Spleen (tissue), 11 donors: Measurements from ENCODE around the gene KMT2B. TPM values are rescaled to one million over a fixed set of nuclear protein-coding genes. Genes with fewer than 3 reads are reported as not detected.
A peak's percentile ranks its signal among the peaks of the same experiment; 100 is the strongest.

Experiments
- DNase-seq: peaks from one replicate; pipeline ENCODE4 v3.0.0-alpha.2; 2020
- H3K27ac ChIP-seq, 8 donors: fragments of 200-600 bp; sonication (generic) in 7 of 8; 1 replicate in 4 of 8; 2 replicates in 4 of 8; pipeline versions ENCODE4 v1.5.0 to v1.8.0; 2016 to 2021; ENCODE audit warnings: inconsistent platforms in 4 of 8, mild to moderate bottlenecking in 4 of 8, moderate library complexity in 1 of 8
- H3K27me3 ChIP-seq, 7 donors: fragments of 200-600 bp; sonication (generic) in 6 of 7; replicated peaks in 1 of 7; 1 replicate in 4 of 7; 2 replicates in 3 of 7; pipeline versions ENCODE4 v1.5.0 to v1.8.0; 2016 to 2021; ENCODE audit warnings: inconsistent platforms in 3 of 7, mild to moderate bottlenecking in 1 of 7
- H3K36me3 ChIP-seq, 6 donors: fragments of 200-600 bp; sonication (generic) in 5 of 6; 1 replicate in 4 of 6; 2 replicates in 2 of 6; pipeline versions ENCODE4 v1.5.0 to v1.8.0; 2016 to 2021; ENCODE audit warnings: inconsistent platforms in 2 of 6
- H3K4me1 ChIP-seq, 6 donors: fragments of 200-600 bp; sonication (generic) in 5 of 6; 1 replicate in 3 of 6; 2 replicates in 3 of 6; pipeline versions ENCODE4 v1.5.0 to v1.8.0; 2016 to 2021; ENCODE audit warnings: inconsistent platforms in 3 of 6
- H3K4me3 ChIP-seq, 8 donors: fragments of 200-600 bp; sonication (generic) in 7 of 8; 1 replicate in 4 of 8; 2 replicates in 4 of 8; pipeline versions ENCODE4 v1.5.0 to v1.8.0; 2016 to 2021; ENCODE audit warnings: inconsistent platforms in 4 of 8, mild to moderate bottlenecking in 4 of 8, moderate library complexity in 2 of 8
- H3K9me3 ChIP-seq, 8 donors: fragments of 200-600 bp; sonication (generic) in 7 of 8; 1 replicate in 4 of 8; 2 replicates in 4 of 8; pipeline versions ENCODE4 v1.5.0 to v1.8.0; 2016 to 2021; ENCODE audit warnings: inconsistent platforms in 4 of 8
- POLR2A ChIP-seq, 3 donors: fragments of 450-650 bp; IDR thresholded peaks; one replicate each; pipeline ENCODE4 v1.5.1; 2017; ENCODE audit warnings: antibody characterized with exemption in 3 of 3, mild to moderate bottlenecking in 1 of 3
- POLR2AphosphoS5 ChIP-seq, 3 donors: sonication (generic); formaldehyde crosslinking; IDR thresholded peaks; one replicate each; pipeline ENCODE4 v1.5.1; 2017; ENCODE audit warnings: antibody characterized with exemption in 3 of 3
- WGBS, 5 donors: extraction: QIAGEN DNeasy Blood & Tissue Kit in 3 of 5; methylation state at CpG; one replicate each; pipeline versions ENCODE4 v1.1.5 to v1.1.7; 2013 to 2018; 5-methylcytosine and 5-hydroxymethylcytosine counted together
- intact Hi-C: fragments of 100-400 bp; cut with DNase I; formaldehyde crosslinking; loops from one replicate; pipeline ENCODE4 v1.15.0; 2023; ENCODE audit warnings: low total_unique reads
- polyA plus RNA-seq, 3 donors: library from polyadenylated mRNA; stranded (reverse); fragments of 200-250 nt; gene quantifications; one replicate each; pipeline ENCODE4 v1.2.1, GENCODE V29; 2013
- total RNA-seq, 7 donors: library from RNA; depleted of rRNA in 3 of 7; stranded (reverse); fragments of >200 nt in 3 of 7; fragmentation: NEBNext Ultra II Directional in 4 of 7; extraction: Animal tissue kit (Norgen Biotek cat#: 25700) in 4 of 7; gene quantifications; one replicate each; pipeline versions ENCODE4 v1.1.0 to v1.2.1, GENCODE V29; 2016 to 2021
- TF ChIP-seq, protein P1 (sequence below), 11 experiments: fragments of 200-600 bp in 7 of 11; fragments of 450-650 bp in 4 of 11; sonication (generic) in 4 of 11; IDR thresholded peaks in 8 of 11; conservative IDR thresholded peaks in 3 of 11; 1 replicate in 7 of 11; 2 replicates in 4 of 11; pipeline versions ENCODE4 v1.4.0 to v1.8.0; 2016 to 2021; ENCODE audit warnings: antibody characterized with exemption in 11 of 11, inconsistent platforms in 4 of 11, mild to moderate bottlenecking in 1 of 11
- donor health status: healthy with polysubstance abuse.
- donor health status: DM: no; HTN: no; CAD: no; lungs with moderate emphysema.
- donor health status: DM: no; HTN: no; CAD: no.
- donor health status: Bipolar disorder and iron deficiency.
- donor health status: healthy.
- donor health status: DM: no; HTN: no; CAD: no.
- donor health status: DM: yes; HTN: yes; CAD: no.

The KMT2B gene
- total and polyA plus RNA-seq, 10 donors: 17.6 to 58.2 (median 45.8) TPM

DNA sequence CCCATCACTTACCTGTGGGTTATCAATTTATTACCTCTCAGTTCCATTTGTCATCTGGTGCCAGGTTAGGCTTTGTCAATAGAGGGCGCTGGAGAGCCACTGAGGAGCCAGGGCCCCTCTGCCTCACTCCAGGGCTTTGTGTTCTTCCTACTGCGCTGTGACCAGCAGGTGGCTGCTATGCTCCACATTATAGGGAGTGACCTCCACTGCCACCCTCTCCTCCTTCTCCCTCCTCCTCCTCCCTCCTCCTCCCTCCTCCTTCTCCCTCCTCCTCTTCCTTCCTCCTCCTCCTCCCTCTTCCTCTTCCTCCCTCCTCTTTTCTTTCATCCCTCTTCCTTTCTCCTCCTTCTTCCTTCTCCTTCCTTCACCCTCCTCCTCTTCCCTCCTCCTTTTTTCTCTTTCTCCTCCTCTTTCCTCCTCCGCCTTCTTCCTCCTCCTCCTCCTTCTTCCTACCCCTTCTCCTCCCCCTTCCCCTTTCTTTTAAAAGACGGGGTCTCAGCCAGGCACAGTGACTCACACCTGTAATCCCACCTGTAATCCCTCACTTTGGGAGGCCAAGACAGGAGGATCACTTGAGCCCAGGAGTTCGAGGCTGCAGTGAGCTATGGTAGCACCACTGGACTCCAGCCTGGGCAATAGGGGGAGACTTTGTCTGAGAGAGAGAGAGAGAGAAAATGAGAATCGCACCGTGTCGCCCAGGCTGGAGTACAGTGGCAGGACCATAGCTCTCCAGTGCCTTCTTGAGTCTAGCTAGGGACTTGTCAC is 23.8 kb upstream of the KMT2B start:
- H3K27me3 ChIP-seq: peaks cover 0 to 4% (median 0%) of the 10 kb centered on the region in 7 donors
- H3K4me1 ChIP-seq: peaks cover 0 to 4% (median 0%) of the 10 kb centered on the region in 6 donors
- H3K27ac ChIP-seq: peak overlapping the region in 2 of 8 donors; percentile 10 to 40
- intact Hi-C loops: no loop called here
- no peaks in the 10 kb centered on the region for H3K36me3 ChIP-seq
- TF ChIP-seq, protein P1, sequence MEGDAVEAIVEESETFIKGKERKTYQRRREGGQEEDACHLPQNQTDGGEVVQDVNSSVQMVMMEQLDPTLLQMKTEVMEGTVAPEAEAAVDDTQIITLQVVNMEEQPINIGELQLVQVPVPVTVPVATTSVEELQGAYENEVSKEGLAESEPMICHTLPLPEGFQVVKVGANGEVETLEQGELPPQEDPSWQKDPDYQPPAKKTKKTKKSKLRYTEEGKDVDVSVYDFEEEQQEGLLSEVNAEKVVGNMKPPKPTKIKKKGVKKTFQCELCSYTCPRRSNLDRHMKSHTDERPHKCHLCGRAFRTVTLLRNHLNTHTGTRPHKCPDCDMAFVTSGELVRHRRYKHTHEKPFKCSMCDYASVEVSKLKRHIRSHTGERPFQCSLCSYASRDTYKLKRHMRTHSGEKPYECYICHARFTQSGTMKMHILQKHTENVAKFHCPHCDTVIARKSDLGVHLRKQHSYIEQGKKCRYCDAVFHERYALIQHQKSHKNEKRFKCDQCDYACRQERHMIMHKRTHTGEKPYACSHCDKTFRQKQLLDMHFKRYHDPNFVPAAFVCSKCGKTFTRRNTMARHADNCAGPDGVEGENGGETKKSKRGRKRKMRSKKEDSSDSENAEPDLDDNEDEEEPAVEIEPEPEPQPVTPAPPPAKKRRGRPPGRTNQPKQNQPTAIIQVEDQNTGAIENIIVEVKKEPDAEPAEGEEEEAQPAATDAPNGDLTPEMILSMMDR (IDR thresholded peaks at IDR 0.05 in 8 of 11, conservative IDR thresholded peaks at IDR 0.05 in 3 of 11): peak; percentile 92 to 99 (median 97)
- TF ChIP-seq POLR2AphosphoS5 (IDR thresholded peaks at IDR 0.05) (peak in 2 of 3 donors; percentile 60 to 68), POLR2A (IDR thresholded peaks at IDR 0.05) (no peak)
- WGBS, 5 donors: 26 to 34% (median 32%) methylated on average over 8 of the region's 8 CpGs
- H3K9me3 ChIP-seq: no peaks in the 10 kb centered on the region
- H3K4me3 ChIP-seq: no peak overlapping the region
- peak; percentile 93 for DNase-seq

DNA sequence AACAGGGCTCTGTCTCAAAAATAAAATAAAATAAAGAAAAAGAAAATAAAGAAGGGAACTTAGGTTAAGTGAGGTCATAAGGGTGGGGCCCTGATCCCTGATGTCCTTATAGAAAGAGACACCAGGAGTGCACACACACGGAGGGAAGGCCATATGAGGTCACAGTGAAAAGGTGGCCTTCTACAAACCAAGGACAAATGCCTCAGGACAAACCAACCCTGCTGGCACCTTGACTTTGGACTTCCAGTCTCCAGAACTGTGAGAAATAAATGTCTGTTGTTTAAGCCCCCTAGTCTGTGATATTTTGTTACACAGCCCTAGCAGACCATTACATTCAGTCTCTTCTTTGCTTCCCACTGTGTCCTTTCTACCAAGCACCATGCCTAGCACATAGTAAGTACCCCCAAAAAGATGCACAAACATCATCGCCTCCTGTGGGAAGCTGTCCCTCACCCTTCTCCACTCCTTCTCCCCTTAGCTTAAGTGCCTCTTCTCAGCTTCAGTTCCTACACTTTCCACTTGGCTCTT is 21.8 kb upstream of the KMT2B start:
- Histone ChIP-seq H3K36me3 (no peaks in the 10 kb centered on the region), H3K27me3 (no peaks in the 10 kb centered on the region), H3K27ac (no peak overlapping the region), H3K4me1 (peaks cover 0 to 4% (median 0%) of the 10 kb centered on the region in 6 donors), H3K9me3 (no peaks in the 10 kb centered on the region), H3K4me3 (no peak overlapping the region)
- 61 to 86% (median 81%) methylated on average over 2 of the region's 2 CpGs for WGBS, 5 donors
- intact Hi-C loops: no loop called here
- DNase-seq: no peak
- TF ChIP-seq POLR2AphosphoS5 (IDR thresholded peaks at IDR 0.05) (no peak), POLR2A (IDR thresholded peaks at IDR 0.05) (no peak)
- TF ChIP-seq, protein P1 (IDR thresholded peaks at IDR 0.05 in 8 of 11, conservative IDR thresholded peaks at IDR 0.05 in 3 of 11): no peak

DNA sequence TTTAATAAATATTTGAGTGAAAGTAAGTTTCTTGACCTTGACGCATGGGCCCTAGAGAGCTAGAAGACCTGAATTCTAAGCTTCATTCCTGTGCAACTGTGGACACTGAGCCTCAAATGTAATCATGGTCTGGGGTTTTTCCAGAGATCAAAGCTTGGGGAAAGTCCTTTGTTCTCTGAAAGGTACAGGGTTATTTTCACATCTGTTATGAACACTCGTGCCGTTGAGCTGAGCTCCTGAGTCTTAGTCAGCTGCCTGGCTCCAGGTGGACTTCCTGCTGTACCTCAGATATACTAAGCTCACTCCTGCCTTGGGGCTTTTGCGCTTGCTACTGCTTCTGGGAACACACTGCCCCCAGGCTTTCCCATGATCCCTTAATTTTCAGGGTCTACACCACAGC is 21.0 kb upstream of the KMT2B start:
- 62 to 76% (median 69%) methylated on average over 4 of the region's 4 CpGs for WGBS, 5 donors
- intact Hi-C loops: no loop called here
- Histone ChIP-seq H3K4me3 (no peak overlapping the region), H3K27ac (no peak overlapping the region), H3K27me3 (peaks cover 0 to 1% (median 0%) of the 10 kb centered on the region in 7 donors), H3K4me1 (peaks cover 0 to 8% (median 3%) of the 10 kb centered on the region in 6 donors), H3K36me3 (no peaks in the 10 kb centered on the region), H3K9me3 (no peaks in the 10 kb centered on the region)
- no peak for DNase-seq
- TF ChIP-seq, protein P1 (IDR thresholded peaks at IDR 0.05 in 8 of 11, conservative IDR thresholded peaks at IDR 0.05 in 3 of 11): no peak
- TF ChIP-seq POLR2A (IDR thresholded peaks at IDR 0.05): no peak
- TF ChIP-seq POLR2AphosphoS5 (IDR thresholded peaks at IDR 0.05): no peak
